H9 (cell line): ENCODE data around the gene ABLIM3. TPM values are rescaled to one million over a fixed set of nuclear protein-coding genes. Genes with fewer than 3 reads are reported as not detected.

ENCODE experiments used
- DNase-seq: peaks from one replicate; pipeline ENCODE4 v3.0.0-alpha.2; 2017
- H2AFZ ChIP-seq: one replicate; pipeline ENCODE4 v1.6.1; 2013; ENCODE audit warnings: mild to moderate bottlenecking, low read length, control low read depth, moderate library complexity
- H2AK5ac ChIP-seq: 2 replicates; pipeline ENCODE4 v1.6.1; 2013; ENCODE audit warnings: low read length, control low read depth, mixed read lengths; ENCODE audit not compliant: insufficient read length
- H2BK120ac ChIP-seq: one replicate; pipeline ENCODE4 v1.6.1; 2013; ENCODE audit warnings: low read depth, mild to moderate bottlenecking, low read length, control low read depth, inconsistent platforms; ENCODE audit not compliant: poor library complexity, severe bottlenecking
- H2BK12ac ChIP-seq: 2 replicates; pipeline ENCODE4 v1.6.1; 2013; ENCODE audit warnings: low read length, control low read depth, mixed read lengths, low read depth; ENCODE audit not compliant: insufficient read length
- H2BK15ac ChIP-seq: 2 replicates; pipeline ENCODE4 v1.6.1; 2013; ENCODE audit warnings: low read depth, low read length, control low read depth
- H2BK20ac ChIP-seq: one replicate; pipeline ENCODE4 v1.6.1; 2013; ENCODE audit warnings: low read depth, mild to moderate bottlenecking, low read length, control low read depth, inconsistent platforms; ENCODE audit not compliant: poor library complexity, severe bottlenecking
- H2BK5ac ChIP-seq: 2 replicates; pipeline ENCODE4 v1.6.1; 2013; ENCODE audit warnings: low read length, control low read depth, mixed read lengths; ENCODE audit not compliant: insufficient read length
- H3K14ac ChIP-seq: 2 replicates; pipeline ENCODE4 v1.6.1; 2013; ENCODE audit warnings: low read length, control low read depth; ENCODE audit not compliant: insufficient read depth
- H3K18ac ChIP-seq: 2 replicates; pipeline ENCODE4 v1.6.1; 2013; ENCODE audit warnings: low read depth, mild to moderate bottlenecking, mixed read lengths, low read length, control low read depth; ENCODE audit not compliant: insufficient read length
- H3K23ac ChIP-seq: 2 replicates; pipeline ENCODE4 v1.6.1; 2013; ENCODE audit warnings: low read length, control low read depth, mixed read lengths, low read depth; ENCODE audit not compliant: insufficient read length
- H3K23me2 ChIP-seq: 2 replicates; pipeline ENCODE4 v1.6.1; 2013; ENCODE audit warnings: low read depth, mild to moderate bottlenecking, mixed read lengths, low read length, control low read depth; ENCODE audit not compliant: insufficient read length, poor library complexity, severe bottlenecking
- H3K27ac ChIP-seq: 2 replicates; pipeline ENCODE4 v1.5.1; 2013; ENCODE audit warnings: low read length, control low read depth, mixed read lengths, low read depth; ENCODE audit not compliant: insufficient read length
- H3K27me3 ChIP-seq: 2 replicates; pipeline ENCODE4 v1.6.1; 2013; ENCODE audit warnings: low read length, control low read depth, inconsistent platforms; ENCODE audit not compliant: insufficient read depth
- H3K4ac ChIP-seq: 2 replicates; pipeline ENCODE4 v1.6.1; 2013; ENCODE audit warnings: low read depth, mild to moderate bottlenecking, control low read depth, inconsistent platforms, low read length, moderate library complexity
- H3K4me1 ChIP-seq: 2 replicates; pipeline ENCODE4 v1.6.1; 2013; ENCODE audit warnings: low read length, control low read depth, inconsistent platforms; ENCODE audit not compliant: insufficient read depth
- H3K4me2 ChIP-seq: 2 replicates; pipeline ENCODE4 v1.6.1; 2013; ENCODE audit warnings: low read length, control low read depth, mixed read lengths; ENCODE audit not compliant: insufficient read length, insufficient read depth
- H3K56ac ChIP-seq: 2 replicates; pipeline ENCODE4 v1.6.1; 2013; ENCODE audit warnings: low read depth, mild to moderate bottlenecking, mixed read lengths, low read length, control low read depth; ENCODE audit not compliant: insufficient read length
- H3K79me1 ChIP-seq: 2 replicates; pipeline ENCODE4 v1.6.1; 2013; ENCODE audit warnings: low read depth, mild to moderate bottlenecking, moderate library complexity, low read length, control low read depth, inconsistent platforms; ENCODE audit not compliant: insufficient read depth, poor library complexity, severe bottlenecking
- H3K79me2 ChIP-seq: 2 replicates; pipeline ENCODE4 v1.6.1; 2013; ENCODE audit warnings: low read length, control low read depth, inconsistent platforms; ENCODE audit not compliant: insufficient read depth
- H3K9ac ChIP-seq: 2 replicates; pipeline ENCODE4 v1.6.1; 2013; ENCODE audit warnings: low read length, control low read depth, mixed read lengths; ENCODE audit not compliant: insufficient read length; ENCODE audit errors: extremely low read depth
- H3K9me3 ChIP-seq: one replicate; pipeline ENCODE4 v1.6.1; 2013; ENCODE audit warnings: low read depth, low read length, inconsistent platforms; ENCODE audit not compliant: control insufficient read depth
- H3T11ph ChIP-seq: one replicate; pipeline ENCODE4 v1.6.1; 2013; ENCODE audit warnings: mild to moderate bottlenecking, low read length, control low read depth, inconsistent platforms
- H4K20me1 ChIP-seq: one replicate; pipeline ENCODE4 v1.6.1; 2013; ENCODE audit not compliant: control insufficient read depth, insufficient read length, insufficient read depth
- H4K5ac ChIP-seq: 2 replicates; pipeline ENCODE4 v1.6.1; 2013; ENCODE audit warnings: low read depth, mild to moderate bottlenecking, mixed read lengths, low read length, control low read depth; ENCODE audit not compliant: insufficient read length
- H4K8ac ChIP-seq: replicated peaks from 2 replicates; pipeline ENCODE4 v1.6.1; 2013; ENCODE audit warnings: low read length, control low read depth, mixed read lengths, low read depth; ENCODE audit not compliant: insufficient read length
- H4K91ac ChIP-seq: 2 replicates; pipeline ENCODE4 v1.6.1; 2013; ENCODE audit warnings: low read depth, mild to moderate bottlenecking, moderate library complexity, mixed read lengths, low read length, control low read depth; ENCODE audit not compliant: insufficient read length
- H3K27ac Mint-ChIP-seq, 3 experiments: 2 replicates in 2 of 3; 3 replicates in 1 of 3; pipeline ENCODE4 v1.8.0; 2020 to 2021; ENCODE audit warnings: mixed read lengths in 3 of 3, mild to moderate bottlenecking in 1 of 3, moderate library complexity in 1 of 3
- H3K27me3 Mint-ChIP-seq: 2 replicates; pipeline ENCODE4 v1.8.0; 2021; ENCODE audit warnings: low read depth, mild to moderate bottlenecking, moderate library complexity, mixed read lengths
- H3K36me3 Mint-ChIP-seq, 3 experiments: 2 replicates in 2 of 3; 3 replicates in 1 of 3; pipeline ENCODE4 v1.8.0; 2020 to 2021; ENCODE audit warnings: low read depth in 3 of 3, mixed read lengths in 3 of 3; ENCODE audit not compliant: insufficient read depth in 1 of 3
- H3K4me1 Mint-ChIP-seq, 2 experiments: 2 replicates each; pipeline ENCODE4 v1.8.0; 2020; ENCODE audit warnings: mixed read lengths in 2 of 2
- H3K4me3 Mint-ChIP-seq, 2 experiments: 2 replicates in 1 of 2; 3 replicates in 1 of 2; pipeline ENCODE4 v1.8.0; 2020 to 2021; ENCODE audit warnings: mild to moderate bottlenecking in 2 of 2, mixed read lengths in 2 of 2, moderate library complexity in 1 of 2
- H3K9me3 Mint-ChIP-seq, 2 experiments: 2 replicates in 1 of 2; 3 replicates in 1 of 2; pipeline ENCODE4 v1.8.0; 2020; ENCODE audit warnings: mild to moderate bottlenecking in 2 of 2, mixed read lengths in 2 of 2, moderate library complexity in 1 of 2
- WGBS: extraction: QIAGEN DNeasy Blood & Tissue Kit; methylation state at CpG from one replicate; pipeline ENCODE4 v1.1.7; 2013; ENCODE audit warnings: missing lambda C conversion rate, low lambda C conversion rate, mixed read lengths; ENCODE audit not compliant: insufficient read length; ENCODE audit errors: extremely low coverage; 5-methylcytosine and 5-hydroxymethylcytosine counted together
- total RNA-seq: library from RNA; stranded (reverse); gene quantifications from 2 replicates; pipeline ENCODE4 v1.2.1, GENCODE V29; 2021
- TF ChIP-seq, protein P1 (sequence below): fragments of 200-600 bp; sonication (generic); conservative IDR thresholded peaks from 3 replicates; pipeline ENCODE4 v1.8.0; 2021; ENCODE audit warnings: antibody characterized with exemption, mild to moderate bottlenecking

Gene ABLIM3
- total RNA-seq, 1 experiment from 2014 or later, result 0.20 TPM

DNA sequence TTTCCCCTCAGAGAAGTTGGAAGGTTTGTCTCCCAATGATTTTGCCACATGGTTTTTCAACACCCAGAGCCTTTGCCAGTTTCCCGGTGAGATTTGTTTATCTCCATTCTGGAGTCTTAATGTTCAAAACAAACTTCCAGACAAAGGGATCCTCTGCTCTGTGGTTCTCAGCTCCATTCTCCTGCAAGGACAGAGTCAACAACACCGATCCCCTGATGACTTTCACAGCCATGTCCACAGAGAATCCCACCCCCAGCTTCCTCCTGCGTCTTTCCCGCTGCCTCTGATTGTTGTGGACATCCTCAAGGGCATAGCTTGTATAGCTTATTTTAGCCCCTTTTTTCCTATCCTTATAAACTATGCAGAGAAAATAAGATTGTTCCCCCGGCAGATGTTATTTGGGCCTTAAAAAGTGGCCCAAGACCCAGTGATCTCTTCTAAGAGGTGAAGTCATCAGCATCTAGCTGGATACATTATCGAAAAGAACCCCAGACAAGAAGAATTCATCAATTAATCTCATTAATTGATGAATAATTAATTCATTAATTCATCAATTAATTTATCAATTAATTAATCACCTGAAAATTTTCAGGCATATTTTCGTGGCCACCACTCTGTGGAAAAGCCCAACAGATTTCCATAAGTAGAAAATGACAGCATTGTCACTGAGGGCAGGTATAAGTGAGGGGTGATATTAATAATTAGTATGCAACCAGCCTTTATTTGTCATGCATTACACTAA, 2.9 kb upstream of the ABLIM3 start:
- Histone ChIP-seq H4K5ac (no peak overlapping the region), H2AFZ (no peak overlapping the region), H3T11ph (no peak overlapping the region), H2BK5ac (no peak overlapping the region), H2BK20ac (no peak overlapping the region), H3K14ac (no peak overlapping the region), H3K18ac (no peak overlapping the region), H2BK15ac (no peak overlapping the region), H3K9me3 (no peaks in the 10 kb centered on the region), H3K79me1 (no peaks in the 10 kb centered on the region), H4K8ac (no peak overlapping the region), H4K20me1 (no peaks in the 10 kb centered on the region), H3K9ac (no peak overlapping the region), H3K27ac (no peak overlapping the region), H3K4me1 (no peaks in the 10 kb centered on the region), H4K91ac (no peak overlapping the region), H2AK5ac (no peak overlapping the region), H3K79me2 (no peaks in the 10 kb centered on the region), H2BK120ac (no peak overlapping the region), H2BK12ac (no peak overlapping the region), H3K4me2 (no peak overlapping the region), H3K56ac (no peak overlapping the region), H3K23ac (no peak overlapping the region), H3K23me2 (peaks cover 3% of the 10 kb centered on the region), H3K4ac (no peak overlapping the region), H3K27me3 (no peaks in the 10 kb centered on the region; the same call in 1 of the 2 replicates)
- no peak for DNase-seq
- Mint-ChIP-seq H3K36me3 (no peaks in the 10 kb centered on the region), H3K4me3 (no peak overlapping the region), H3K27ac (no peak overlapping the region), H3K4me1 (peaks cover 5 to 9% of the 10 kb centered on the region in 2 experiments), H3K27me3 (peaks cover 40% of the 10 kb centered on the region), H3K9me3 (no peaks in the 10 kb centered on the region; a peak in 1 of 5 replicates)
- no CpG with 5 or more reads among the region's 7 CpGs for WGBS
- TF ChIP-seq, protein P1, sequence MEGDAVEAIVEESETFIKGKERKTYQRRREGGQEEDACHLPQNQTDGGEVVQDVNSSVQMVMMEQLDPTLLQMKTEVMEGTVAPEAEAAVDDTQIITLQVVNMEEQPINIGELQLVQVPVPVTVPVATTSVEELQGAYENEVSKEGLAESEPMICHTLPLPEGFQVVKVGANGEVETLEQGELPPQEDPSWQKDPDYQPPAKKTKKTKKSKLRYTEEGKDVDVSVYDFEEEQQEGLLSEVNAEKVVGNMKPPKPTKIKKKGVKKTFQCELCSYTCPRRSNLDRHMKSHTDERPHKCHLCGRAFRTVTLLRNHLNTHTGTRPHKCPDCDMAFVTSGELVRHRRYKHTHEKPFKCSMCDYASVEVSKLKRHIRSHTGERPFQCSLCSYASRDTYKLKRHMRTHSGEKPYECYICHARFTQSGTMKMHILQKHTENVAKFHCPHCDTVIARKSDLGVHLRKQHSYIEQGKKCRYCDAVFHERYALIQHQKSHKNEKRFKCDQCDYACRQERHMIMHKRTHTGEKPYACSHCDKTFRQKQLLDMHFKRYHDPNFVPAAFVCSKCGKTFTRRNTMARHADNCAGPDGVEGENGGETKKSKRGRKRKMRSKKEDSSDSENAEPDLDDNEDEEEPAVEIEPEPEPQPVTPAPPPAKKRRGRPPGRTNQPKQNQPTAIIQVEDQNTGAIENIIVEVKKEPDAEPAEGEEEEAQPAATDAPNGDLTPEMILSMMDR, result no peak
